DMS 273 treated with DMSO at 0.1 percent for 48 hours (cell line): ENCODE data around the gene IL18RAP.

Experiments used
- DNase-seq: peaks from one replicate; lab custom pipeline; 2025; lab: John Stamatoyannopoulos, UW

Gene IL18RAP

GRCh38 chr2:102423368-102423767 is 408 bp downstream of the IL18RAP start:
- DNase-seq, result no peak

GRCh38 chr2:102424754-102425153 is 1.8 kb downstream of the IL18RAP start:
- no peak for DNase-seq

- DNase-seq, result no peak
Measured at GRCh38 chr2:102425441-102426132, 2.6 kb downstream of the IL18RAP start.

- no peak for DNase-seq
Measured at GRCh38 chr2:102427249-102427648, 4.3 kb downstream of the IL18RAP start.

GRCh38 chr2:102428573-102428972 is 5.6 kb downstream of the IL18RAP start:
- DNase-seq, result no peak

GRCh38 chr2:102432386-102432785 is 9.4 kb downstream of the IL18RAP start:
- no peak for DNase-seq

GRCh38 chr2:102433973-102434654 is 11.2 kb downstream of the IL18RAP start:
- no peak for DNase-seq

GRCh38 chr2:102434655-102435381 is 11.9 kb downstream of the IL18RAP start:
- no peak for DNase-seq

GRCh38 chr2:102435741-102436140 is 12.8 kb downstream of the IL18RAP start:
- DNase-seq, result no peak

- DNase-seq, result no peak
Measured at GRCh38 chr2:102436323-102436722, 13.4 kb downstream of the IL18RAP start.

GRCh38 chr2:102437122-102437521 is 14.2 kb downstream of the IL18RAP start:
- no peak for DNase-seq

GRCh38 chr2:102438111-102438510 is 15.2 kb downstream of the IL18RAP start:
- no peak for DNase-seq

- no peak for DNase-seq
Measured at GRCh38 chr2:102438578-102438977, 15.6 kb downstream of the IL18RAP start.

- no peak for DNase-seq
Measured at GRCh38 chr2:102439065-102439695, 16.2 kb downstream of the IL18RAP start.

GRCh38 chr2:102442967-102443828 is 20.2 kb downstream of the IL18RAP start:
- DNase-seq, result no peak

GRCh38 chr2:102444233-102444632 is 21.3 kb downstream of the IL18RAP start:
- DNase-seq, result no peak

GRCh38 chr2:102446936-102447335 is 24.0 kb downstream of the IL18RAP start:
- no peak for DNase-seq

- DNase-seq, result no peak
Measured at GRCh38 chr2:102449370-102449974, 26.5 kb downstream of the IL18RAP start.

- no peak for DNase-seq
Measured at GRCh38 chr2:102451968-102452367, 29.0 kb downstream of the IL18RAP start.

GRCh38 chr2:102453501-102453900 is 30.5 kb downstream of the IL18RAP start:
- DNase-seq, result no peak

- no peak for DNase-seq
Measured at GRCh38 chr2:102455061-102455670, 32.2 kb downstream of the IL18RAP start.
